Erythroblast (primary cell): ENCODE measurements around the gene GLCE.
A peak's percentile ranks its signal among the peaks of the same experiment; 100 is the strongest.

Experiments used
- DNase-seq, 2 experiments: peaks; one replicate each; lab custom pipeline; 2025; lab: John Stamatoyannopoulos, UW
- GATA1 ChIP-seq: IDR thresholded peaks from 2 replicates; pipeline ENCODE4 v1.6.1; 2011; ENCODE audit warnings: low read depth, mild to moderate bottlenecking, control low read depth, low read length, moderate library complexity
- POLR2A ChIP-seq: IDR thresholded peaks from 2 replicates; pipeline ENCODE4 v1.6.1; 2011; ENCODE audit warnings: mild to moderate bottlenecking, low read length

The GLCE gene

DNA sequence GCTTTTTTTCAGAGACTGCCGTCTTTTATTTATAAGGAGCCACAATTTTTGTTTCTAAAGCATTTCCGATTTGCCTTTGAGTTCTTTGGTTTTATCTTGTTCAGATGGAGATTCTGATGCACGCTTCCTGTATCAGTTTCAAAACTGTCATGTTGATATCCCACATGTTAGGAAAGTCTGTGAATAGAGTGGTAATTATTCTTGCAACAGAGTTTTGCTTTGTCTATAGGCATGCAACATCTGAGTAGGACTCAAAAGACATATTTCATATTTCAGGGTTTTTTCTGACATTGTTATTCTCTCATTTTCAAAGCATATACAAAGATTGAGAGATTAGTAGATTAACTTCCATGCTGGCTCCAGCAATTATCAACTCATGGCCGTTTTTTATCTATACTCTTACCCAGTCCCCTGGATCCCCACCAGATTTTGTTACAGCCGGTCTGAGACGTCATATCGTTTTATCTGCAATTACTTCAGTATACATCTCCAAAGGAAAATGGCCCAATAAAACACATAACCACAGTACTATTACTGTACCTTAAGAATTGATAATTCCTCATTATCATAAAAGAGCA is 160.6 kb downstream of the GLCE start:
- DNase-seq, result peak; percentile 31 to 62
- no peak for TF ChIP-seq GATA1
- no peak for TF ChIP-seq POLR2A
